CD4-positive, alpha-beta memory T cell (primary cell): ENCODE measurements around the gene NBPF1. TPM values are rescaled to one million over a fixed set of nuclear protein-coding genes. Genes with fewer than 3 reads are reported as not detected.
"Not testable (repeated sequence)": the region's sequence is repeated elsewhere in the genome, so short reads cannot be mapped to it uniquely, and the experiment has no call there.

Source experiments
- CTCF ChIA-PET: fragments of 350-600 bp; sonication (Branson Sonifier 250); formaldehyde crosslinking; loops from one replicate; lab custom pipeline; 2021; ENCODE audit warnings: inconsistent platforms; ENCODE audit not compliant: partially characterized antibody; lab: Charles Lee
- POLR2A ChIA-PET: fragments of 350-600 bp; sonication (Branson Sonifier 250); formaldehyde crosslinking; loops from one replicate; lab custom pipeline; 2021; ENCODE audit not compliant: partially characterized antibody; lab: Charles Lee
- DNase-seq, 5 donors: peaks; one replicate each; pipeline versions ENCODE4 v3.0.0 to v3.0.0-alpha.2; 2020 to 2022; ENCODE audit warnings: mixed read lengths in 1 of 5
- H3K27ac ChIP-seq: one replicate; pipeline ENCODE4 v1.7.0; 2013; ENCODE audit warnings: low read depth, low read length
- H3K27me3 ChIP-seq: 2 replicates; pipeline ENCODE4 v1.7.0; 2013; ENCODE audit warnings: mild to moderate bottlenecking, low read length, moderate library complexity; ENCODE audit not compliant: insufficient read depth
- H3K36me3 ChIP-seq: 2 replicates; pipeline ENCODE4 v1.7.0; 2013; ENCODE audit warnings: mild to moderate bottlenecking, low read length, moderate library complexity; ENCODE audit not compliant: insufficient read depth
- H3K4me1 ChIP-seq: 2 replicates; pipeline ENCODE4 v1.7.0; 2013; ENCODE audit warnings: mild to moderate bottlenecking, low read length, moderate library complexity; ENCODE audit not compliant: insufficient read depth
- H3K4me3 ChIP-seq, 2 donors: one replicate each; pipeline ENCODE4 v1.7.0; 2013; ENCODE audit warnings: low read length in 2 of 2, mild to moderate bottlenecking in 1 of 2
- H3K9me3 ChIP-seq, 2 donors: one replicate each; pipeline ENCODE4 v1.7.0; 2013; ENCODE audit warnings: low read length in 2 of 2, control low read depth in 1 of 2; ENCODE audit not compliant: control insufficient read depth in 1 of 2
- H3K27ac Mint-ChIP-seq, 7 donors: one replicate each; pipeline ENCODE4 v1.8.0; 2020 to 2021; ENCODE audit warnings: mixed read lengths in 7 of 7, mild to moderate bottlenecking in 6 of 7, inconsistent platforms in 3 of 7, moderate library complexity in 3 of 7
- H3K27me3 Mint-ChIP-seq, 2 donors: one replicate each; pipeline ENCODE4 v1.8.0; 2020 to 2021; ENCODE audit warnings: mixed read lengths in 2 of 2
- H3K36me3 Mint-ChIP-seq, 2 donors: one replicate each; pipeline ENCODE4 v1.8.0; 2020 to 2021; ENCODE audit warnings: mixed read lengths in 2 of 2, inconsistent platforms in 1 of 2, mild to moderate bottlenecking in 1 of 2
- H3K4me1 Mint-ChIP-seq, 4 donors: one replicate each; pipeline ENCODE4 v1.8.0; 2020 to 2021; ENCODE audit warnings: mixed read lengths in 4 of 4, mild to moderate bottlenecking in 1 of 4
- H3K4me3 Mint-ChIP-seq, 8 donors: one replicate each; pipeline ENCODE4 v1.8.0; 2020 to 2021; ENCODE audit warnings: mixed read lengths in 8 of 8, mild to moderate bottlenecking in 7 of 8, moderate library complexity in 6 of 8, inconsistent platforms in 3 of 8
- H3K9me3 Mint-ChIP-seq, 8 donors: one replicate each; pipeline ENCODE4 v1.8.0; 2020 to 2021; ENCODE audit warnings: mixed read lengths in 8 of 8, mild to moderate bottlenecking in 5 of 8, inconsistent platforms in 3 of 8, moderate library complexity in 1 of 8
- intact Hi-C: fragments of 100-400 bp; cut with micrococcal nuclease; formaldehyde crosslinking; loops from one replicate; pipeline ENCODE4 v1.15.1; 2023
- polyA plus RNA-seq, 2 donors: library from polyadenylated mRNA; unstranded; fragments of 300-500 nt; fragmentation: Illumina TruSeq; gene quantifications; one replicate each; pipeline ENCODE4 v1.2.3, GENCODE V29; 2021
- total RNA-seq, 2 experiments: library from RNA; stranded (reverse); gene quantifications; one replicate each; pipeline ENCODE4 v1.2.3, GENCODE V29; 2021

The NBPF1 gene
- total RNA-seq, result 10 to 100 TPM; 16.7 to 17.0 TPM
- polyA plus RNA-seq, result 10 to 100 TPM in 1 of 2 donors, 1 to 10 TPM in 1; 4.1 to 10.4 TPM

- no peak within 1 kb of the TSS for H3K27ac Mint-ChIP-seq
- POLR2A ChIA-PET, result interaction anchor here (0.6 to 2.9 kb wide), 7 partner anchors 10 to 308 kb away, joined by 3 to 15 read pairs (median 4); partner anchors contain the start of gene CROCC
- peak within 1 kb of the TSS; percentile 25 for H3K27ac ChIP-seq
Measured at GRCh38 chr1:16613185-16614147, at the start of gene NBPF1. NBPF1 (minus strand) TSS chr1:16613564.

GRCh38 chr1:16658234-16658633 lies 44.9 kb upstream of the NBPF1 start:
- H3K27ac ChIP-seq, H3K36me3 Mint-ChIP-seq, H3K27ac Mint-ChIP-seq, POLR2A ChIA-PET, H3K27me3 ChIP-seq, H3K9me3 ChIP-seq, H3K4me3 ChIP-seq, H3K4me1 Mint-ChIP-seq, H3K9me3 Mint-ChIP-seq, H3K27me3 Mint-ChIP-seq, H3K36me3 ChIP-seq, intact Hi-C loops, DNase-seq, H3K4me3 Mint-ChIP-seq, CTCF ChIA-PET, H3K4me1 ChIP-seq: not testable (repeated sequence)

More at GRCh38 chr1:16613185-16614147, at the start of gene NBPF1:
- intact Hi-C loops, result no loop called here
- Histone ChIP-seq H3K4me1 (peaks cover 23% of the 10 kb centered on the region), H3K4me3 (peak within 1 kb of the TSS; percentile 48 to 78), H3K36me3 (peaks cover 6% of the 10 kb centered on the region), H3K27me3 (no peaks in the 10 kb centered on the region), H3K9me3 (no peaks in the 10 kb centered on the region)
- Mint-ChIP-seq H3K36me3 (no peaks in the 10 kb centered on the region), H3K4me3 (no peak within 1 kb of the TSS), H3K4me1 (no peaks in the 10 kb centered on the region), H3K27me3 (no peaks in the 10 kb centered on the region), H3K9me3 (no peaks in the 10 kb centered on the region)
- CTCF ChIA-PET, result interaction anchor here (1.0 to 3.9 kb wide), 3 partner anchors 7 to 293 kb away, joined by 3 to 20 read pairs (median 13); no protein-coding TSS in a partner anchor
- peak; percentile 77 to 89 (median 86) for DNase-seq

GRCh38 chr1:16656981-16657683 lies 43.8 kb upstream of the NBPF1 start:
- H3K9me3 Mint-ChIP-seq, H3K27ac Mint-ChIP-seq, H3K27ac ChIP-seq, H3K36me3 Mint-ChIP-seq, H3K4me1 ChIP-seq, intact Hi-C loops, DNase-seq, CTCF ChIA-PET, H3K4me3 ChIP-seq, H3K4me3 Mint-ChIP-seq, H3K27me3 ChIP-seq, H3K4me1 Mint-ChIP-seq, H3K27me3 Mint-ChIP-seq, POLR2A ChIA-PET, H3K36me3 ChIP-seq, H3K9me3 ChIP-seq: not testable (repeated sequence)

- H3K27ac Mint-ChIP-seq, H3K4me1 ChIP-seq, H3K36me3 ChIP-seq, H3K27ac ChIP-seq, H3K9me3 Mint-ChIP-seq, intact Hi-C loops, H3K36me3 Mint-ChIP-seq, H3K27me3 ChIP-seq, H3K27me3 Mint-ChIP-seq, H3K4me1 Mint-ChIP-seq, H3K4me3 ChIP-seq, H3K9me3 ChIP-seq, CTCF ChIA-PET, H3K4me3 Mint-ChIP-seq, DNase-seq, POLR2A ChIA-PET: not testable (repeated sequence)
Measured at GRCh38 chr1:16656574-16656973, 43.2 kb upstream of the NBPF1 start.

GRCh38 chr1:16651560-16651959 lies 38.2 kb upstream of the NBPF1 start:
- H3K27me3 ChIP-seq, H3K27ac ChIP-seq, H3K36me3 Mint-ChIP-seq, H3K4me1 ChIP-seq, H3K9me3 ChIP-seq, H3K4me3 ChIP-seq, H3K9me3 Mint-ChIP-seq, H3K4me3 Mint-ChIP-seq, H3K27me3 Mint-ChIP-seq, CTCF ChIA-PET, intact Hi-C loops, POLR2A ChIA-PET, H3K27ac Mint-ChIP-seq, DNase-seq, H3K4me1 Mint-ChIP-seq, H3K36me3 ChIP-seq: not testable (repeated sequence)

GRCh38 chr1:16649960-16650359 lies 36.6 kb upstream of the NBPF1 start:
- H3K4me1 Mint-ChIP-seq, POLR2A ChIA-PET, H3K27me3 ChIP-seq, H3K27me3 Mint-ChIP-seq, H3K9me3 ChIP-seq, H3K4me3 Mint-ChIP-seq, H3K27ac Mint-ChIP-seq, H3K4me3 ChIP-seq, H3K27ac ChIP-seq, H3K9me3 Mint-ChIP-seq, H3K36me3 Mint-ChIP-seq, intact Hi-C loops, CTCF ChIA-PET, H3K4me1 ChIP-seq, H3K36me3 ChIP-seq: not testable (repeated sequence)
- DNase-seq, result peak in 2 of 5 donors; percentile 0 to 28

GRCh38 chr1:16649390-16649789 lies 36.0 kb upstream of the NBPF1 start:
- peaks cover 10% of the 10 kb centered on the region for H3K4me1 ChIP-seq
- H3K4me1 Mint-ChIP-seq, H3K27ac Mint-ChIP-seq, H3K4me3 Mint-ChIP-seq, POLR2A ChIA-PET, CTCF ChIA-PET, H3K36me3 ChIP-seq, H3K36me3 Mint-ChIP-seq, H3K9me3 ChIP-seq, intact Hi-C loops, H3K9me3 Mint-ChIP-seq, H3K27ac ChIP-seq, H3K27me3 ChIP-seq, H3K4me3 ChIP-seq, H3K27me3 Mint-ChIP-seq: not testable (repeated sequence)
- peak in 1 of 5 donors; percentile 25 for DNase-seq
